HepG2 (cell line): ENCODE measurements around the gene PGLYRP4. TPM values are rescaled to one million over a fixed set of nuclear protein-coding genes. Genes with fewer than 3 reads are reported as not detected.
"Not testable (repeated sequence)": the region's sequence is repeated elsewhere in the genome, so short reads cannot be mapped to it uniquely, and the experiment has no call there.

Experiments
- ATAC-seq: fragments of 200-7000 bp; cut with Tn5 transposase; 3 replicates; pipeline ENCODE4 v1.9.1; 2020; ENCODE audit warnings: mild to moderate bottlenecking, moderate library complexity
- BruUV-seq: library from RNA; stranded (reverse); fragments of 400-500 nt; replicated peaks from 2 replicates; lab custom pipeline; 2021; lab: Mats Ljungman, UMichigan
- CTCF ChIA-PET: fragments of 300-600 bp; formaldehyde crosslinking; extraction: SDS; loops from one replicate; lab custom pipeline; 2021; ENCODE audit warnings: low total read pairs, inconsistent platforms, low intra/inter-chr PET ratio; lab: Yijun Ruan, JAX
- POLR2A ChIA-PET: fragments of 350-600 bp; sonication (Branson Sonifier 250); formaldehyde crosslinking; loops from one replicate; lab custom pipeline; 2020; ENCODE audit warnings: antibody characterized with exemption, inconsistent platforms; lab: Yijun Ruan, JAX
- DNase-seq: peaks from one replicate; pipeline ENCODE4 v3.0.0-alpha.2; 2015; ENCODE audit warnings: low spot score
- FAIRE-seq: peaks from 3 replicates; lab custom pipeline; 2011; peaks lifted over from hg19 to GRCh38; lab: Jason Lieb, UNC
- H2AFZ ChIP-seq: one replicate; pipeline ENCODE4 v1.6.1; 2011; ENCODE audit warnings: low read length, inconsistent platforms
- H3K27ac ChIP-seq: fragments of 300-600 bp; 3 replicates; pipeline ENCODE4 v1.8.0; 2011; ENCODE audit warnings: mixed run types, mild to moderate bottlenecking, mixed read lengths, low read length, inconsistent platforms; ENCODE audit not compliant: insufficient read depth; ENCODE audit errors: extremely low read length
- H3K27me3 ChIP-seq, 2 experiments: fragments of 200-600 bp in 1 of 2; 2 replicates in 1 of 2; 3 replicates in 1 of 2; pipeline versions ENCODE4 v1.6.0 to v1.8.0; 2011; ENCODE audit warnings: low read length in 2 of 2, mild to moderate bottlenecking in 2 of 2, moderate library complexity in 2 of 2, inconsistent platforms in 1 of 2; ENCODE audit not compliant: insufficient read depth in 2 of 2, control insufficient read depth in 1 of 2
- H3K36me3 ChIP-seq, 2 experiments: fragments of 200-600 bp in 1 of 2; replicated peaks in 1 of 2; 2 replicates in 1 of 2; 3 replicates in 1 of 2; pipeline versions ENCODE4 v1.5.1 to v1.8.0; 2011; ENCODE audit warnings: low read length in 2 of 2, inconsistent platforms in 1 of 2; ENCODE audit not compliant: insufficient read depth in 2 of 2, control insufficient read depth in 1 of 2
- H3K4me1 ChIP-seq: 2 replicates; pipeline ENCODE4 v1.5.1; 2012; ENCODE audit warnings: low read length, inconsistent platforms; ENCODE audit not compliant: insufficient read depth
- H3K4me2 ChIP-seq: 2 replicates; pipeline ENCODE4 v1.6.0; 2011; ENCODE audit warnings: low read depth, low read length, inconsistent platforms
- H3K4me3 ChIP-seq, 3 experiments: fragments of 200-600 bp in 1 of 3; sonication (generic), shearing (Covaris generic) in 1 of 3; replicated peaks in 1 of 3; 2 replicates each; pipeline ENCODE4 v1.5.1; 2011 to 2016; ENCODE audit warnings: low read length in 3 of 3, inconsistent platforms in 2 of 3, low read depth in 2 of 3, mild to moderate bottlenecking in 2 of 3, control low read depth in 1 of 3, mixed read lengths in 1 of 3; ENCODE audit not compliant: insufficient read depth in 1 of 3
- H3K79me2 ChIP-seq: one replicate; pipeline ENCODE4 v1.6.1; 2011; ENCODE audit warnings: low read length, inconsistent platforms; ENCODE audit not compliant: insufficient read depth
- H3K9ac ChIP-seq: 2 replicates; pipeline ENCODE4 v1.6.0; 2011; ENCODE audit warnings: mild to moderate bottlenecking, low read depth, low read length, inconsistent platforms; ENCODE audit not compliant: insufficient read depth
- H3K9me3 ChIP-seq: 2 replicates; pipeline ENCODE4 v1.5.1; 2012; ENCODE audit warnings: mild to moderate bottlenecking, low read length
- H4K20me1 ChIP-seq: 2 replicates; pipeline ENCODE4 v1.6.0; 2011; ENCODE audit warnings: inconsistent platforms, mild to moderate bottlenecking, low read length, moderate library complexity; ENCODE audit not compliant: insufficient read depth
- CREB1 ChIP-seq, 2 experiments: fragments of 450-650 bp in 1 of 2; IDR thresholded peaks; 2 replicates each; pipeline ENCODE4 v1.6.1; 2016 to 2017; ENCODE audit warnings: control low read depth in 1 of 2, mild to moderate bottlenecking in 1 of 2, missing compliant biosample characterization in 1 of 2, missing genetic modification characterization in 1 of 2
- WGBS: methylation state at CpG from one replicate; pipeline ENCODE4 v1.1.6; 2017; ENCODE audit warnings: low lambda C conversion rate; 5-methylcytosine and 5-hydroxymethylcytosine counted together
- in situ Hi-C: cut with HindIII; loops from 2 replicates; pipeline ENCODE4 v1.10.0; 2017; ENCODE audit warnings: low pct_unique_long_range_greater_than_20kb; ENCODE audit not compliant: extremely low pct_ligation_motif_present
- intact Hi-C: fragments of 100-400 bp; cut with micrococcal nuclease; formaldehyde crosslinking; loops from one replicate; pipeline ENCODE4 v1.10.0; 2022; ENCODE audit not compliant: unreplicated experiment
- polyA plus RNA-seq, 8 experiments: library from polyadenylated mRNA; depleted of rRNA in 3 of 8; stranded (reverse) in 7 of 8; unstranded in 1 of 8; fragments of >200 nt; fragmentation: Illumina TruSeq in 4 of 8; extraction: Trizol in 4 of 8; gene quantifications; 2 replicates each; pipeline versions ENCODE4 v1.2.1 to v1.2.3, GENCODE V29; 2011 to 2016; ENCODE audit warnings: low read depth in 4 of 8, missing spikeins in 1 of 8, mixed read lengths in 1 of 8; ENCODE audit not compliant: insufficient read depth in 1 of 8
- total RNA-seq, 5 experiments: library from RNA; depleted of rRNA; stranded (reverse); fragments of >200 nt; fragmentation: Illumina TruSeq; extraction: Trizol; gene quantifications; 2 replicates each; pipeline ENCODE4 v1.2.3, GENCODE V29; 2016; ENCODE audit warnings: low read depth in 1 of 5

PGLYRP4 gene
- total and polyA plus RNA-seq, 2 of the 13 experiments (the other 11 are each of a cell fraction or from before 2014, with no cell fraction given) = not detected

DNA sequence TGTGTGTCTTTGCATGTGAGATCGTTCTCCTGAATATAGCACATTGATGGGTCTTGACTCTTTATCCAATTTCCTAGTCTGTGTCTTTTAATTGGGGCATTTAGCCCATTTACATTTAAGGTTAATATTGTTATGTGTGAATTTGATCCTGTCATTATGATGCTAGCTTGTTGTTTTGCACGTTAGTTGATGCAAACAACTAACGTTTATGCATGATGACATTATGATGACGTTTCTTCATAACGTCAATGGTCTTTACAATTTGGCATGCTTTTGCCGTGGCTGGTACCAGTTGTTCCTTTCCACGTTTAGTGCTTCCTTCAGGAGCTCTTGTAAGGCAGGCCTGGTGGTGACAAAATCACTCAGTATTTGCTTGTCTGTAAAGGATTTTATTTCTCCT, 30.5 kb downstream of the PGLYRP4 start:
- H2AFZ ChIP-seq; H4K20me1 ChIP-seq; H3K79me2 ChIP-seq; H3K4me3 ChIP-seq; in situ Hi-C loops; H3K27me3 ChIP-seq; H3K9ac ChIP-seq; FAIRE-seq; H3K36me3 ChIP-seq; intact Hi-C loops; ATAC-seq; BruUV-seq; H3K27ac ChIP-seq; DNase-seq; CTCF ChIA-PET; H3K4me2 ChIP-seq; H3K4me1 ChIP-seq; POLR2A ChIA-PET; TF ChIP-seq CREB1 (CRISPR knock-in tag; IDR thresholded peaks at IDR 0.05): not testable (repeated sequence)
- peaks cover 17% of the 10 kb centered on the region for H3K9me3 ChIP-seq
- WGBS = 2% methylated on average over 7 of the region's 7 CpGs
- TF ChIP-seq CREB1 (IDR thresholded peaks at IDR 0.05) = peak; percentile 72

DNA sequence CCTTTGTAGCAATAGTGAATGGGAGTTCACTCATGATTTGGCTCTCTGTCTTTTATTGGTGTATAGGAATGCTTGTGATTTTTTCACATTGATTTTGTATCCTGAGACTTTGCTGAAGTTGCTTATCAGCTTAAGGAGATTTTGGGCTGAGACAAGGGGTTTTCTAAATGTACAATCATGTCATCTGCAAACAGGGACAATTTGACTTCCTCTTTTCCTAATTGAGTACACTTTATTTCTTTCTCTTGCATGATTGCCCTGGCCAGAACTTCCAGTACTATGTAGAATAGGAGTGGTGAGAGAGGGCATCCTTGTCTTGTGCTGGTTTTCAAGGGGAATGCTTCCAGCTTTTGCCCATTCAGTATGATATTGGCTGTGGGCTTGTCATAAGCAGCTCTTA, 32.6 kb downstream of the PGLYRP4 start:
- POLR2A ChIA-PET, H3K79me2 ChIP-seq, ATAC-seq, H2AFZ ChIP-seq, H3K27me3 ChIP-seq, H3K9ac ChIP-seq, CTCF ChIA-PET, H4K20me1 ChIP-seq, H3K4me1 ChIP-seq, H3K36me3 ChIP-seq, BruUV-seq, H3K27ac ChIP-seq, DNase-seq, intact Hi-C loops, FAIRE-seq, H3K4me3 ChIP-seq, H3K4me2 ChIP-seq, in situ Hi-C loops, H3K9me3 ChIP-seq: not testable (repeated sequence)

- H3K9me3 ChIP-seq, H3K9ac ChIP-seq, intact Hi-C loops, H3K27me3 ChIP-seq, H4K20me1 ChIP-seq, BruUV-seq, DNase-seq, in situ Hi-C loops, H2AFZ ChIP-seq, CTCF ChIA-PET, FAIRE-seq, POLR2A ChIA-PET, H3K27ac ChIP-seq, H3K36me3 ChIP-seq, H3K79me2 ChIP-seq, H3K4me3 ChIP-seq, H3K4me2 ChIP-seq, H3K4me1 ChIP-seq, ATAC-seq: not testable (repeated sequence)
Observed at GRCh38 chr1:153314388-153314787, 34.3 kb downstream of the PGLYRP4 start.
